Measurements from ENCODE around the gene CYBA. TPM values are rescaled to one million over a fixed set of nuclear protein-coding genes. Genes with fewer than 3 reads are reported as not detected.

Gene CYBA
- total and polyA plus RNA-seq, 2 of the 13 experiments (the other 11 are each of a cell fraction or from before 2014, with no cell fraction given) = 196 to 250 TPM

DNA sequence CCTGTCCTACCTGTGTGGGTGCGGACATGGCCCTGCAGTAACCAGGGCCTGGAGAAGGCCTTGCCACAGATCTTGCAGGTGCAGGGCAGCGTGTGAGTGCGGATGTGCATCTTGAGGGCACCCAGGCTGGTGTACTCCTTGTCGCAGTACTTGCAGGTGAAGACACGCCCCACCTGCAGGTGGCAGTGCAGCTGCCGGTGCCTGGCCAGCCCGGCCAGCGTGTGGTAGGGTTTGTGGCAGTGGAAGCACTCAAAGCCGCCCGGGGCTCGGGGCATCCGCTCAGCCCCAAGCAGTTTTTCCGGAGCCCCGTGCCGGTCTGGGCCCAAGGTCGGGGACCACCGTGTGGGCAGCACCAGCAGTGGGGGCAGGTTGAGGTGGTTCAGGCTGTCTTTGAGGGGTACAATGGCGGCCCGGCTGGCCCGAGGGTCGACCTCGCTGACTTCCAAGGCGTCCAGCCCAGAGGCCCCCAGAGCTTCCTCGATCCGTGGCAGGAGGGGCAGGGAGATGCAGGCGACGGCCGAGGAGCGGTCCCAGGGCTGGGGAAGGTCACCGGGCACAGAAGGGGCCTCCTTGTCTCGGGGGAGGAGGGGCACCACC lies 30.3 kb upstream of the CYBA start (continued):
- TF ChIP-seq, protein P1, sequence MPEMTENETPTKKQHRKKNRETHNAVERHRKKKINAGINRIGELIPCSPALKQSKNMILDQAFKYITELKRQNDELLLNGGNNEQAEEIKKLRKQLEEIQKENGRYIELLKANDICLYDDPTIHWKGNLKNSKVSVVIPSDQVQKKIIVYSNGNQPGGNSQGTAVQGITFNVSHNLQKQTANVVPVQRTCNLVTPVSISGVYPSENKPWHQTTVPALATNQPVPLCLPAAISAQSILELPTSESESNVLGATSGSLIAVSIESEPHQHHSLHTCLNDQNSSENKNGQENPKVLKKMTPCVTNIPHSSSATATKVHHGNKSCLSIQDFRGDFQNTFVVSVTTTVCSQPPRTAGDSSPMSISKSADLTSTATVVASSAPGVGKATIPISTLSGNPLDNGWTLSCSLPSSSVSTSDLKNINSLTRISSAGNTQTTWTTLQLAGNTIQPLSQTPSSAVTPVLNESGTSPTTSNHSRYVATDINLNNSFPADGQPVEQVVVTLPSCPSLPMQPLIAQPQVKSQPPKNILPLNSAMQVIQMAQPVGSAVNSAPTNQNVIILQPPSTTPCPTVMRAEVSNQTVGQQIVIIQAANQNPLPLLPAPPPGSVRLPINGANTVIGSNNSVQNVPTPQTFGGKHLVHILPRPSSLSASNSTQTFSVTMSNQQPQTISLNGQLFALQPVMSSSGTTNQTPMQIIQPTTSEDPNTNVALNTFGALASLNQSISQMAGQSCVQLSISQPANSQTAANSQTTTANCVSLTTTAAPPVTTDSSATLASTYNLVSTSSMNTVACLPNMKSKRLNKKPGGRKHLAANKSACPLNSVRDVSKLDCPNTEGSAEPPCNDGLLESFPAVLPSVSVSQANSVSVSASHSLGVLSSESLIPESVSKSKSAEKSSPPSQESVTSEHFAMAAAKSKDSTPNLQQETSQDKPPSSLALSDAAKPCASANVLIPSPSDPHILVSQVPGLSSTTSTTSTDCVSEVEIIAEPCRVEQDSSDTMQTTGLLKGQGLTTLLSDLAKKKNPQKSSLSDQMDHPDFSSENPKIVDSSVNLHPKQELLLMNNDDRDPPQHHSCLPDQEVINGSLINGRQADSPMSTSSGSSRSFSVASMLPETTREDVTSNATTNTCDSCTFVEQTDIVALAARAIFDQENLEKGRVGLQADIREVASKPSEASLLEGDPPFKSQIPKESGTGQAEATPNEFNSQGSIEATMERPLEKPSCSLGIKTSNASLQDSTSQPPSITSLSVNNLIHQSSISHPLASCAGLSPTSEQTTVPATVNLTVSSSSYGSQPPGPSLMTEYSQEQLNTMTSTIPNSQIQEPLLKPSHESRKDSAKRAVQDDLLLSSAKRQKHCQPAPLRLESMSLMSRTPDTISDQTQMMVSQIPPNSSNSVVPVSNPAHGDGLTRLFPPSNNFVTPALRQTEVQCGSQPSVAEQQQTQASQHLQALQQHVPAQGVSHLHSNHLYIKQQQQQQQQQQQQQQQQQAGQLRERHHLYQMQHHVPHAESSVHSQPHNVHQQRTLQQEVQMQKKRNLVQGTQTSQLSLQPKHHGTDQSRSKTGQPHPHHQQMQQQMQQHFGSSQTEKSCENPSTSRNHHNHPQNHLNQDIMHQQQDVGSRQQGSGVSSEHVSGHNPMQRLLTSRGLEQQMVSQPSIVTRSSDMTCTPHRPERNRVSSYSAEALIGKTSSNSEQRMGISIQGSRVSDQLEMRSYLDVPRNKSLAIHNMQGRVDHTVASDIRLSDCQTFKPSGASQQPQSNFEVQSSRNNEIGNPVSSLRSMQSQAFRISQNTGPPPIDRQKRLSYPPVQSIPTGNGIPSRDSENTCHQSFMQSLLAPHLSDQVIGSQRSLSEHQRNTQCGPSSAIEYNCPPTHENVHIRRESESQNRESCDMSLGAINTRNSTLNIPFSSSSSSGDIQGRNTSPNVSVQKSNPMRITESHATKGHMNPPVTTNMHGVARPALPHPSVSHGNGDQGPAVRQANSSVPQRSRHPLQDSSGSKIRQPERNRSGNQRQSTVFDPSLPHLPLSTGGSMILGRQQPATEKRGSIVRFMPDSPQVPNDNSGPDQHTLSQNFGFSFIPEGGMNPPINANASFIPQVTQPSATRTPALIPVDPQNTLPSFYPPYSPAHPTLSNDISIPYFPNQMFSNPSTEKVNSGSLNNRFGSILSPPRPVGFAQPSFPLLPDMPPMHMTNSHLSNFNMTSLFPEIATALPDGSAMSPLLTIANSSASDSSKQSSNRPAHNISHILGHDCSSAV (CRISPR knock-in tag; IDR thresholded peaks at IDR 0.05; ENCODE audit: borderline replicate concordance) = no peak
- TF ChIP-seq ZNF607 (CRISPR knock-in tag; IDR thresholded peaks at IDR 0.05; ENCODE audit: borderline replicate concordance) (no peak; the same call in 1 of the 2 replicates), XBP1 (CRISPR knock-in tag; IDR thresholded peaks at IDR 0.05) (no peak), EZH2 (conservative IDR thresholded peaks at IDR 0.05; ENCODE audit: low read depth, low read length) (no peak), SMYD3 (CRISPR knock-in tag; IDR thresholded peaks at IDR 0.05) (no peak), NR2F2 (IDR thresholded peaks at IDR 0.05; ENCODE audit: borderline replicate concordance, low read depth) (peak; percentile 23; the same call in 1 of the 2 replicates), ZNF546 (CRISPR knock-in tag; conservative IDR thresholded peaks at IDR 0.05) (no peak), MAFF (IDR thresholded peaks at IDR 0.05; ENCODE audit: low read depth, low read length) (no peak), ZC3H13 (CRISPR knock-in tag; IDR thresholded peaks at IDR 0.05) (peak; percentile 80), MTERF4 (CRISPR knock-in tag; IDR thresholded peaks at IDR 0.05) (no peak), ZNF790 (CRISPR knock-in tag; IDR thresholded peaks at IDR 0.05; ENCODE audit: borderline replicate concordance) (no peak), ZNF335 (CRISPR knock-in tag; IDR thresholded peaks at IDR 0.05) (no peak), EEA1 (CRISPR knock-in tag; IDR thresholded peaks at IDR 0.05; ENCODE audit: borderline replicate concordance) (no peak), ZNF589 (CRISPR knock-in tag; conservative IDR thresholded peaks at IDR 0.05) (no peak), ETV5 (CRISPR knock-in tag; IDR thresholded peaks at IDR 0.05; ENCODE audit: borderline replicate concordance) (peak; percentile 52)
- TF ChIP-seq, protein P2, sequence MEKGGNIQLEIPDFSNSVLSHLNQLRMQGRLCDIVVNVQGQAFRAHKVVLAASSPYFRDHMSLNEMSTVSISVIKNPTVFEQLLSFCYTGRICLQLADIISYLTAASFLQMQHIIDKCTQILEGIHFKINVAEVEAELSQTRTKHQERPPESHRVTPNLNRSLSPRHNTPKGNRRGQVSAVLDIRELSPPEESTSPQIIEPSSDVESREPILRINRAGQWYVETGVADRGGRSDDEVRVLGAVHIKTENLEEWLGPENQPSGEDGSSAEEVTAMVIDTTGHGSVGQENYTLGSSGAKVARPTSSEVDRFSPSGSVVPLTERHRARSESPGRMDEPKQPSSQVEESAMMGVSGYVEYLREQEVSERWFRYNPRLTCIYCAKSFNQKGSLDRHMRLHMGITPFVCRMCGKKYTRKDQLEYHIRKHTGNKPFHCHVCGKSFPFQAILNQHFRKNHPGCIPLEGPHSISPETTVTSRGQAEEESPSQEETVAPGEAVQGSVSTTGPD (CRISPR knock-in tag; IDR thresholded peaks at IDR 0.05) = no peak
- TF ChIP-seq, protein P3, sequence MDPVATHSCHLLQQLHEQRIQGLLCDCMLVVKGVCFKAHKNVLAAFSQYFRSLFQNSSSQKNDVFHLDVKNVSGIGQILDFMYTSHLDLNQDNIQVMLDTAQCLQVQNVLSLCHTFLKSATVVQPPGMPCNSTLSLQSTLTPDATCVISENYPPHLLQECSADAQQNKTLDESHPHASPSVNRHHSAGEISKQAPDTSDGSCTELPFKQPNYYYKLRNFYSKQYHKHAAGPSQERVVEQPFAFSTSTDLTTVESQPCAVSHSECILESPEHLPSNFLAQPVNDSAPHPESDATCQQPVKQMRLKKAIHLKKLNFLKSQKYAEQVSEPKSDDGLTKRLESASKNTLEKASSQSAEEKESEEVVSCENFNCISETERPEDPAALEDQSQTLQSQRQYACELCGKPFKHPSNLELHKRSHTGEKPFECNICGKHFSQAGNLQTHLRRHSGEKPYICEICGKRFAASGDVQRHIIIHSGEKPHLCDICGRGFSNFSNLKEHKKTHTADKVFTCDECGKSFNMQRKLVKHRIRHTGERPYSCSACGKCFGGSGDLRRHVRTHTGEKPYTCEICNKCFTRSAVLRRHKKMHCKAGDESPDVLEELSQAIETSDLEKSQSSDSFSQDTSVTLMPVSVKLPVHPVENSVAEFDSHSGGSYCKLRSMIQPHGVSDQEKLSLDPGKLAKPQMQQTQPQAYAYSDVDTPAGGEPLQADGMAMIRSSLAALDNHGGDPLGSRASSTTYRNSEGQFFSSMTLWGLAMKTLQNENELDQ (CRISPR knock-in tag; IDR thresholded peaks at IDR 0.05; ENCODE audit: borderline replicate concordance) = no peak
